Glomerular endothelial cell (primary cell): ENCODE results near the gene GSG1L. TPM values are rescaled to one million over a fixed set of nuclear protein-coding genes. Genes with fewer than 3 reads are reported as not detected.

Experiments
- DNase-seq: peaks from one replicate; pipeline ENCODE4 v3.0.0-alpha.2; 2011; ENCODE audit warnings: low read depth, low spot score; ENCODE audit errors: extremely low read depth
- total RNA-seq: library from RNA; depleted of rRNA; stranded (reverse); fragments of >200 nt; gene quantifications from 2 replicates; pipeline ENCODE4 v1.2.3, GENCODE V29; 2015

The GSG1L gene
- total RNA-seq, 1 donor from 2014 or later, result not detected

- no peak for DNase-seq
These were observed 235.7 kb downstream of the GSG1L start for GRCh38 chr16:27827765-27828164.

GRCh38 chr16:27826893-27827289 lies 236.6 kb downstream of the GSG1L start:
- no peak for DNase-seq

GRCh38 chr16:27826081-27826892 lies 237.2 kb downstream of the GSG1L start:
- DNase-seq, result no peak

GRCh38 chr16:27824786-27825185 lies 238.7 kb downstream of the GSG1L start:
- no peak for DNase-seq

- DNase-seq, result no peak
These were observed 239.5 kb downstream of the GSG1L start for GRCh38 chr16:27824006-27824405.

GRCh38 chr16:27823421-27823820 lies 240.1 kb downstream of the GSG1L start:
- DNase-seq, result no peak

- DNase-seq, result no peak
These were observed 240.5 kb downstream of the GSG1L start for GRCh38 chr16:27822996-27823395.

- DNase-seq, result no peak
These were observed 241.0 kb downstream of the GSG1L start for GRCh38 chr16:27822529-27822928.

- DNase-seq, result no peak
These were observed 242.7 kb downstream of the GSG1L start for GRCh38 chr16:27820646-27821345.

GRCh38 chr16:27819881-27820610 lies 243.5 kb downstream of the GSG1L start:
- DNase-seq, result no peak

- DNase-seq, result no peak
These were observed 244.2 kb downstream of the GSG1L start for GRCh38 chr16:27819356-27819755.

GRCh38 chr16:27818246-27818645 lies 245.3 kb downstream of the GSG1L start:
- no peak for DNase-seq

- no peak for DNase-seq
These were observed 246.5 kb downstream of the GSG1L start for GRCh38 chr16:27817038-27817437.

GRCh38 chr16:27816561-27816960 lies 247.0 kb downstream of the GSG1L start:
- no peak for DNase-seq

- DNase-seq, result no peak
These were observed 249.9 kb downstream of the GSG1L start for GRCh38 chr16:27813591-27813990.

GRCh38 chr16:27811881-27812280 lies 251.6 kb downstream of the GSG1L start:
- no peak for DNase-seq

- DNase-seq, result no peak
These were observed 256.5 kb downstream of the GSG1L start for GRCh38 chr16:27806986-27807385.

GRCh38 chr16:27806388-27806787 lies 257.1 kb downstream of the GSG1L start:
- DNase-seq, result no peak

GRCh38 chr16:27805828-27806351 lies 257.6 kb downstream of the GSG1L start:
- no peak for DNase-seq

GRCh38 chr16:27803775-27804549 lies 259.6 kb downstream of the GSG1L start:
- DNase-seq, result no peak
